Thyroid gland (tissue), 4 donors: ENCODE data around the gene DLG2.

Experiments
- CTCF ChIP-seq, 6 experiments: fragments of 200-600 bp in 3 of 6; fragments of 450-650 bp in 3 of 6; sonication (generic) in 3 of 6; IDR thresholded peaks; one replicate each; pipeline ENCODE4 v1.5.1; 2016 to 2019; ENCODE audit warnings: antibody characterized with exemption in 6 of 6, mild to moderate bottlenecking in 2 of 6, inconsistent platforms in 1 of 6, moderate library complexity in 1 of 6
- POLR2A ChIP-seq, 2 donors: fragments of 450-650 bp; IDR thresholded peaks; one replicate each; pipeline ENCODE4 v1.6.1; 2017; ENCODE audit warnings: antibody characterized with exemption in 2 of 2, mild to moderate bottlenecking in 2 of 2, moderate library complexity in 1 of 2

GRCh38 chr11:83464160-83464944, 2162.8 kb downstream of the DLG2 start:
- TF ChIP-seq CTCF (IDR thresholded peaks at IDR 0.05) (no peak), POLR2A (IDR thresholded peaks at IDR 0.05) (no peak)
